Measurements from ENCODE around the gene GALNT10.

DNA sequence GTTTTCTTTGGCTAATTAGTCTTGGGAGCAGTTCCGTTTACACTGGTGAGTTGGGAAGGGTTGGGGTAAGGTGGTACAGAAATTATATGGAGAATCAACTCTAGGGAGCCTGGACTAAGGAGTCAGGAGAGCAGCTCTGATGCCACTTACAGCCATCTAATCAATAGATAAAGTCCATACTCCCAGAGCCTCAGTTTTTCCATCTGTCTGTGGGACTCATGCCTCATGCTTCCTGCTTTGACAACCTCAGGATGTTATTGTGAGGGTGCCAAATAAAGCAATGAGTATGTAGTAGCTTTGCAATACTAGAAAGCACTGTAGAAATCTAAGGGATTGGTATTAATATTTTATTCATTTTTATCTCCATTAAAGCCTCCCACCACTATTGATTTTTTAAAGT is 105.0 kb downstream of the GALNT10 start:
- TF ChIP-seq FOS (IDR thresholded peaks at IDR 0.05; ENCODE audit: low read depth, low read length) (no peak), CTCF (conservative IDR thresholded peaks at IDR 0.05; ENCODE audit: low read depth, low read length) (no peak), NFE2L2 (IDR thresholded peaks at IDR 0.05; ENCODE audit: low read depth, low read length) (no peak), POLR2A (IDR thresholded peaks at IDR 0.05; ENCODE audit: low read depth, low read length) (no peak), BHLHE40 (IDR thresholded peaks at IDR 0.05; ENCODE audit: low read depth, low read length) (no peak), CEBPB (IDR thresholded peaks at IDR 0.05; ENCODE audit: low read depth, low read length) (no peak), RCOR1 (IDR thresholded peaks at IDR 0.05; ENCODE audit: insufficient replicate concordance, low read length) (no peak), RFX5 (IDR thresholded peaks at IDR 0.05; ENCODE audit: low read depth, low read length) (no peak)

Data from IMR-90 (cell line).